Measurements from ENCODE around the gene PFKL. TPM values are rescaled to one million over a fixed set of nuclear protein-coding genes. Genes with fewer than 3 reads are reported as not detected.

PFKL gene
- total and polyA plus RNA-seq, 2 donors: 49.6 to 82.7 TPM

DNA sequence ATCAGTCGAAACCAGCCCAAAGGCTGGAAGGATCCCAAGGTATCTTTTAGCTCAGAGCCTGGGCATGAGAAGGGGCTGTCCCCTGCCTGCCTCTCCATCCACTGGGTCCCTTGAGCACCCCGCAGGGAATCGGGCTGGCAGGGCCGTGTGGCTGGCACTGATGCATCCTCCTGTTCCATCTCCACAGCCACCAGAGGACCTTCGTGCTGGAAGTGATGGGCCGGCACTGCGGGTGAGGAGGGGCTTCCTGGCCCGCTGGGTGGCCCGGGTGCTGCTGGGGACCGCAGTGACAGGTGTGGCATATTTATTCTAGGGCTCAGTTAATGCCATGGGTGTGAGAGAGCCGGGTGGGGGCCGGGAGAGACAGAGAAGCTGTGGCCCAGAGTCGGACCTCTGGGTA lies 13.6 kb downstream of the PFKL start:
- Histone ChIP-seq H3K4me1 (ENCODE audit: control insufficient read depth in 2 of 2, insufficient read depth in 2 of 2, low read length in 2 of 2) (no peaks in the 10 kb centered on the region), H3K4me3 (ENCODE audit: low read length in 2 of 2) (no peak overlapping the region), H3K27me3 (ENCODE audit: control insufficient read depth in 2 of 2, insufficient read depth in 1 of 2, low read length in 1 of 2) (no peaks in the 10 kb centered on the region), H3K9me3 (ENCODE audit: control insufficient read depth in 2 of 2, insufficient read depth in 1 of 2, low read length in 1 of 2) (no peaks in the 10 kb centered on the region), H3K27ac (ENCODE audit: low read depth in 1 of 2, low read length in 1 of 2) (no peak overlapping the region), H3K36me3 (ENCODE audit: control insufficient read depth in 2 of 2, insufficient read depth in 2 of 2, low read length in 1 of 2) (peaks cover 20 to 78% of the 10 kb centered on the region in 2 donors)
- WGBS: 98% methylated on average over 13 of the region's 13 CpGs
- no peak for DNase-seq (ENCODE audit: low read depth in 6 of 9, low spot score in 9 of 9)

DNA sequence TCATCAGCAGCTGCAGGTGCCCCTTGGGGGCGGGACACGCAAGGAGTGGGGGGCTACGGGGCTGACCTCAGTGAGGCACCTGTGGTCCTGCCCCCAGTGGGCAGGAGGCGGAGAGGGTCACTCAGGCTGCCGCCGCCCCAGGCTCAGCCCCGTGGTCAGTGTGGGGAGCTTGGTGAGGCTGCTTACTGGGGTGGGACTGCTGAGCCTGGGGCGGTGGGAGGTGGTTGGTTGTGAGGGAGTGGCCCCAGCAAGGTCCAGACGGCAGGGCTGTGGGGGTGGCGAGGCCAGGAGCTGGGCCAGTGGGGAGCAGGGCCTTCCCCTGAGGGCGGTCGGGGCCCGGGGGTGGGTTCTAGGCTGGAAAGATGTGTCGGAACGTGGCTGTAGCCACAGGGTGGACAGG lies 14.3 kb downstream of the PFKL start:
- Histone ChIP-seq H3K36me3 (ENCODE audit: control insufficient read depth in 2 of 2, insufficient read depth in 2 of 2, low read length in 1 of 2) (peaks cover 18 to 85% of the 10 kb centered on the region in 2 donors), H3K4me1 (ENCODE audit: control insufficient read depth in 2 of 2, insufficient read depth in 2 of 2, low read length in 2 of 2) (no peaks in the 10 kb centered on the region), H3K27me3 (ENCODE audit: control insufficient read depth in 2 of 2, insufficient read depth in 1 of 2, low read length in 1 of 2) (no peaks in the 10 kb centered on the region), H3K27ac (ENCODE audit: low read depth in 1 of 2, low read length in 1 of 2) (no peak overlapping the region), H3K4me3 (ENCODE audit: low read length in 2 of 2) (no peak overlapping the region), H3K9me3 (ENCODE audit: control insufficient read depth in 2 of 2, insufficient read depth in 1 of 2, low read length in 1 of 2) (no peaks in the 10 kb centered on the region)
- DNase-seq (ENCODE audit: low read depth in 6 of 9, low spot score in 9 of 9): no peak
- WGBS: 92% methylated on average over 15 of the region's 15 CpGs

- H3K4me3 ChIP-seq (ENCODE audit: low read length in 2 of 2): no peak overlapping the region
- no peaks in the 10 kb centered on the region for H3K4me1 ChIP-seq (ENCODE audit: control insufficient read depth in 2 of 2, insufficient read depth in 2 of 2, low read length in 2 of 2)
- peaks cover 17 to 90% of the 10 kb centered on the region in 2 donors for H3K36me3 ChIP-seq (ENCODE audit: control insufficient read depth in 2 of 2, insufficient read depth in 2 of 2, low read length in 1 of 2)
- no peaks in the 10 kb centered on the region for H3K9me3 ChIP-seq (ENCODE audit: control insufficient read depth in 2 of 2, insufficient read depth in 1 of 2, low read length in 1 of 2)
- no peak overlapping the region for H3K27ac ChIP-seq (ENCODE audit: low read depth in 1 of 2, low read length in 1 of 2)
- H3K27me3 ChIP-seq (ENCODE audit: control insufficient read depth in 2 of 2, insufficient read depth in 1 of 2, low read length in 1 of 2): no peaks in the 10 kb centered on the region
- 98% methylated on average over 11 of the region's 11 CpGs for WGBS
- no peak for DNase-seq (ENCODE audit: low read depth in 6 of 9, low spot score in 9 of 9)
Measured at GRCh38 chr21:44314561-44314960, 14.7 kb downstream of the PFKL start.

DNA sequence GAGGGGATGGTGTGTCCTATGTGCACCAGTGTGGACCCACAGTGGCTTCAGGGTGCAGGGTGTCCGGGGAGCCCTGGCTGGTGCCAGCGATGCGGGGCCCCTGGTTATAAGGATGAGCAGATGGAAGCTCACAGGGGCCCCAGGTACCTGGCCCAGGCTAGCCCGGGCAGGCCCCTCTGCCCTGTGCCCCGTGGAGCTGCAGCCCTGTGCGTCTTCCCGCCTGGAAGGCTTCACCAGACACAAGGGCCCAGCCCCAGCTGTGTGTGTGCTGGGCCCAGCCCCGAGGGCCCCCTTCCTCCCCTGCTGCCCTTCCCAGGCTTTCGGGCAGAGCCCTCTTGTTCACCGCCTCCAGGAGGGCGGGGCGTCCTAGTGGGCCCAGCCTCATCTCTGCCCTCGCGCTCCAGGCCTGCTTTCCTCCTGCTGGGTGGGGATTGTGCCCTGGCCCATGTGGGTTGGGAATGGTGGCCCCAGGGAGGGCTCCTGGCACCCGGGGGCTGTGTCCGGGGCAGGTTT lies 15.9 kb downstream of the PFKL start:
- Histone ChIP-seq H3K4me3 (ENCODE audit: low read length in 2 of 2) (no peak overlapping the region), H3K9me3 (ENCODE audit: control insufficient read depth in 2 of 2, insufficient read depth in 1 of 2, low read length in 1 of 2) (no peaks in the 10 kb centered on the region), H3K27ac (ENCODE audit: low read depth in 1 of 2, low read length in 1 of 2) (no peak overlapping the region), H3K27me3 (ENCODE audit: control insufficient read depth in 2 of 2, insufficient read depth in 1 of 2, low read length in 1 of 2) (no peaks in the 10 kb centered on the region), H3K36me3 (ENCODE audit: control insufficient read depth in 2 of 2, insufficient read depth in 2 of 2, low read length in 1 of 2) (peaks cover 25 to 89% of the 10 kb centered on the region in 2 donors), H3K4me1 (ENCODE audit: control insufficient read depth in 2 of 2, insufficient read depth in 2 of 2, low read length in 2 of 2) (no peaks in the 10 kb centered on the region)
- 91% methylated on average over 16 of the region's 16 CpGs for WGBS
- no peak for DNase-seq (ENCODE audit: low read depth in 6 of 9, low spot score in 9 of 9)

DNA sequence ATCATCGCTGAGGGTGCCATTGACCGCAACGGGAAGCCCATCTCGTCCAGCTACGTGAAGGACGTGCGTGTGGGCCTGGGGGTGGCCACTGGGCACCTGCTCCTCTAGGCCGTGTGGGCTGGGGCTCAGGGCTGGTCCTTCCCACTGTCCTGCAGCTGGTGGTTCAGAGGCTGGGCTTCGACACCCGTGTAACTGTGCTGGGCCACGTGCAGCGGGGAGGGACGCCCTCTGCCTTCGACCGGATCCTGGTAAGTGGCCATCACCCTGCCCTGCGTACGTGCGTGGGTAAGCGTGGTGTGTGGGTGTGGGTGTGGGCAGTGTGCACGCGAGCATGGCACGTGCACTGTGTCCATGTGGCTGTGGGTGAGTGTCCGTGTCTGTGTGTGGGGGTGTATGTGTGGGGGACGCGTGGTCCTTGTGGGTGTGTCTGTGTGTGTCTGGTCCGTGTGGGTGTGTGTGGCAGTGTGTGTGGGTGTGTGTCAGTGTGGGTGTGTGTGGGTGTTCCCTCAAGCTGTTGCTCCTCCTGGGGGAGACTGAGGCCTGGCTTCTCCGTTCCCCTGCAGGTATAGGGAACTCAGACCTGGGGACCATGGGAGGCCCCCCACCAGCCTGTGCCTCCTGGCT lies 16.5 kb downstream of the PFKL start:
- Histone ChIP-seq H3K27me3 (ENCODE audit: control insufficient read depth in 2 of 2, insufficient read depth in 1 of 2, low read length in 1 of 2) (no peaks in the 10 kb centered on the region), H3K36me3 (ENCODE audit: control insufficient read depth in 2 of 2, insufficient read depth in 2 of 2, low read length in 1 of 2) (peaks cover 20 to 86% of the 10 kb centered on the region in 2 donors), H3K9me3 (ENCODE audit: control insufficient read depth in 2 of 2, insufficient read depth in 1 of 2, low read length in 1 of 2) (no peaks in the 10 kb centered on the region), H3K27ac (ENCODE audit: low read depth in 1 of 2, low read length in 1 of 2) (no peak overlapping the region), H3K4me1 (ENCODE audit: control insufficient read depth in 2 of 2, insufficient read depth in 2 of 2, low read length in 2 of 2) (no peaks in the 10 kb centered on the region), H3K4me3 (ENCODE audit: low read length in 2 of 2) (no peak overlapping the region)
- no peak for DNase-seq (ENCODE audit: low read depth in 6 of 9, low spot score in 9 of 9)
- WGBS: 98% methylated on average over 27 of the region's 27 CpGs

DNA sequence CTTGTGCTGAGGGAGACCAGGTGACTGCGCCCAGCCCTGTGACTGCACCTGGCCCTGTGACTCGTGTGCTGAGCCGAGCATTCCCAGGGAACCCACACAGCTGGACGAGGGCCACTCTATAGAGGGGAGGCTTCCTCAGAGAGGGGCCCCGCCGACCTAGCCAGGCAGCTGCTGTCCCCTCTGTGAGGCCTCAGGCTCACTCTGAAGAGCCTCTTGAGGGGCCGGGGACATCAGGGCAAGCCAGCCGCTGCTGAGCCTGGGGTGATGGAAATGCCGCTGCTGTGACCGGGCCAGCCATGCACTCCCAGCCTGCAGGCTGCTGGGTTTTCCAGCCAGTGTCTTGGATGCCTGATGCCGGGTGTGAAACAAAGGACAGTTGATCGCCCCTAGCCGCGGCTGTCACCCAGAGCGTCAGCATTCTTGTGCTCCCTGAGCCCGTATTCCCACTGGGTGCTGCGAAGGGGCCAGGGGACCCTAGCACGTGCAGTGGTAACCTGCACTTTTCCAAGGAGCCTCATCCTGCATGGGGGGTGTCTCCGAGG lies 17.5 kb downstream of the PFKL start:
- Histone ChIP-seq H3K4me1 (ENCODE audit: control insufficient read depth in 2 of 2, insufficient read depth in 2 of 2, low read length in 2 of 2) (no peaks in the 10 kb centered on the region), H3K36me3 (ENCODE audit: control insufficient read depth in 2 of 2, insufficient read depth in 2 of 2, low read length in 1 of 2) (peaks cover 19 to 89% of the 10 kb centered on the region in 2 donors), H3K27ac (ENCODE audit: low read depth in 1 of 2, low read length in 1 of 2) (no peak overlapping the region), H3K9me3 (ENCODE audit: control insufficient read depth in 2 of 2, insufficient read depth in 1 of 2, low read length in 1 of 2) (no peaks in the 10 kb centered on the region), H3K27me3 (ENCODE audit: control insufficient read depth in 2 of 2, insufficient read depth in 1 of 2, low read length in 1 of 2) (no peaks in the 10 kb centered on the region), H3K4me3 (ENCODE audit: low read length in 2 of 2) (no peak overlapping the region)
- 98% methylated on average over 19 of the region's 19 CpGs for WGBS
- DNase-seq (ENCODE audit: low read depth in 6 of 9, low spot score in 9 of 9): no peak

GRCh38 chr21:44317871-44318270 lies 18.0 kb downstream of the PFKL start:
- H3K27ac ChIP-seq (ENCODE audit: low read depth in 1 of 2, low read length in 1 of 2): no peak overlapping the region
- peaks cover 18 to 89% of the 10 kb centered on the region in 2 donors for H3K36me3 ChIP-seq (ENCODE audit: control insufficient read depth in 2 of 2, insufficient read depth in 2 of 2, low read length in 1 of 2)
- DNase-seq (ENCODE audit: low read depth in 6 of 9, low spot score in 9 of 9): no peak
- H3K4me1 ChIP-seq (ENCODE audit: control insufficient read depth in 2 of 2, insufficient read depth in 2 of 2, low read length in 2 of 2): no peaks in the 10 kb centered on the region
- 97% methylated on average over 22 of the region's 22 CpGs for WGBS
- no peaks in the 10 kb centered on the region for H3K9me3 ChIP-seq (ENCODE audit: control insufficient read depth in 2 of 2, insufficient read depth in 1 of 2, low read length in 1 of 2)
- no peak overlapping the region for H3K4me3 ChIP-seq (ENCODE audit: low read length in 2 of 2)
- H3K27me3 ChIP-seq (ENCODE audit: control insufficient read depth in 2 of 2, insufficient read depth in 1 of 2, low read length in 1 of 2): no peaks in the 10 kb centered on the region

- 97% methylated on average over 25 of the region's 25 CpGs for WGBS
- H3K27ac ChIP-seq (ENCODE audit: low read depth in 1 of 2, low read length in 1 of 2): no peak overlapping the region
- no peak for DNase-seq (ENCODE audit: low read depth in 6 of 9, low spot score in 9 of 9)
- H3K36me3 ChIP-seq (ENCODE audit: control insufficient read depth in 2 of 2, insufficient read depth in 2 of 2, low read length in 1 of 2): peaks cover 16 to 89% of the 10 kb centered on the region in 2 donors
- no peak overlapping the region for H3K4me3 ChIP-seq (ENCODE audit: low read length in 2 of 2)
- no peaks in the 10 kb centered on the region for H3K4me1 ChIP-seq (ENCODE audit: control insufficient read depth in 2 of 2, insufficient read depth in 2 of 2, low read length in 2 of 2)
- H3K9me3 ChIP-seq (ENCODE audit: control insufficient read depth in 2 of 2, insufficient read depth in 1 of 2, low read length in 1 of 2): no peaks in the 10 kb centered on the region
- no peaks in the 10 kb centered on the region for H3K27me3 ChIP-seq (ENCODE audit: control insufficient read depth in 2 of 2, insufficient read depth in 1 of 2, low read length in 1 of 2)
Measured at GRCh38 chr21:44318489-44319285, 18.8 kb downstream of the PFKL start.

GRCh38 chr21:44319407-44320065 lies 19.7 kb downstream of the PFKL start:
- Histone ChIP-seq H3K36me3 (ENCODE audit: control insufficient read depth in 2 of 2, insufficient read depth in 2 of 2, low read length in 1 of 2) (peaks cover 16 to 89% of the 10 kb centered on the region in 2 donors), H3K9me3 (ENCODE audit: control insufficient read depth in 2 of 2, insufficient read depth in 1 of 2, low read length in 1 of 2) (no peaks in the 10 kb centered on the region), H3K27ac (ENCODE audit: low read depth in 1 of 2, low read length in 1 of 2) (no peak overlapping the region), H3K4me1 (ENCODE audit: control insufficient read depth in 2 of 2, insufficient read depth in 2 of 2, low read length in 2 of 2) (no peaks in the 10 kb centered on the region), H3K4me3 (ENCODE audit: low read length in 2 of 2) (no peak overlapping the region), H3K27me3 (ENCODE audit: control insufficient read depth in 2 of 2, insufficient read depth in 1 of 2, low read length in 1 of 2) (no peaks in the 10 kb centered on the region)
- 98% methylated on average over 35 of the region's 35 CpGs for WGBS
- DNase-seq (ENCODE audit: low read depth in 6 of 9, low spot score in 9 of 9): no peak
